ENCODE data around the gene FHAD1.

Gene FHAD1

DNA sequence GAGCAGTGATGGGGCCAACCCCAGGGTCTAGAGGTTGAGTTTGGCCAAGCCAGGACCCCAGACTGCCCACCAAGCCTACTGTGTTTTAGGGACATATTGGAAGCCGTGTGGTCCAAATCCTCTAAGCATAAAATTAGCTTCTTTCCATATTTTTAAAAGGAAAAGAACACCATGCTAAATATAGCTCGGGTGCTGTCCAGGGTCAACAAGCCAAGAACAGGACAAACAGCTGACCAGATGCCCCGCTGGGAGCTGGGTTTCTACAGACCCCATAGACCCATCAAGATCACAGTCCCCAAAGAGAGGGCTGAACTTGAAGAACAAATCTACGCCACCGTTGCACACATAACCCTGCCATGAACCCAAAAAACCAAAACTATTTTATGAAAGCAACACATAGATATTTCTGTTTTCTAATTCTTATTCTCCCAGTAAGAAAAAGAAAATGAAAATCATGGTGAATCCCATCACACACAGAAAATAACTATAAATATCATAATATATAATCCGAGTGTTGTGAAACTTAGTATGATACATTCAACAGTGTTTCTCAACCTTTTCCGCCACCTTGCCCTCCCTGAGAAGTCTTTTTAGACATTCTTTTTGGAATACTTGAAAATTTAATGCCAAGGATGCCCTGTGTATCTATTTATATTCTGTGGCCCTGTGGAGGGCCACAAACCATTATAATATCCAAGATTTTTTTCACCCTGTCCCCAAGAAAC lies 36.2 kb upstream of the FHAD1 start:
- Histone ChIP-seq H3K27ac (ENCODE audit: low read depth, low read length) (no peak overlapping the region), H3K4me1 (ENCODE audit: insufficient read depth, low read length) (peaks cover 61% of the 10 kb centered on the region)

DNA sequence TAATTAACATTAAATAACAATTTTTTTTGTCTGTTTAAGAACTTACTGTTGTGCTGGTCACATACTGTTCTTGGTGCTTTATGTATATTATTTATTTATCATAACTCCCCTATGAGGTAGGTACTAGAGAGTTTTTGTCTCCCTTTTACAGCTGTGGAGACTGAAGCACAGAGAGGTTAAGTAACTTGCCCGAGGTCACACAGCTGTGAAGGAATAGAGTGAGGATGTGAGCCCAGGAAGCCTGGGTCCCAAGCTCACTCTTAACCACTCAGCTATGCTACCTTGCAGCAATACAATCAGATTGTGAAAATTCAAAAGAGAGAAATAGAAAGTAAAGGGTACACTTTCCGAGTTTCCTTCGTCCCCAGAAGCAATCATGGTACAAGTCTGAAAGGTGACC lies 35.6 kb upstream of the FHAD1 start:
- Histone ChIP-seq H3K27ac (ENCODE audit: low read depth, low read length) (no peak overlapping the region), H3K9ac (ENCODE audit: low read length) (no peak overlapping the region), H3K9me3 (ENCODE audit: low read length) (no peaks in the 10 kb centered on the region), H3K36me3 (ENCODE audit: insufficient read depth, low read length) (no peaks in the 10 kb centered on the region), H3K27me3 (ENCODE audit: control insufficient read depth in 1 of 2, insufficient read depth in 2 of 2, low read length in 2 of 2) (no peaks in the 10 kb centered on the region), H3K4me1 (ENCODE audit: insufficient read depth, low read length) (peaks cover 54% of the 10 kb centered on the region), H3K4me3 (ENCODE audit: low read depth in 1 of 2, low read length in 2 of 2) (no peak overlapping the region)

More for the DNA sequence above, 36.2 kb upstream of the FHAD1 start:
- Histone ChIP-seq H3K9ac (ENCODE audit: low read length) (no peak overlapping the region), H3K36me3 (ENCODE audit: insufficient read depth, low read length) (no peaks in the 10 kb centered on the region), H3K27me3 (ENCODE audit: control insufficient read depth in 1 of 2, insufficient read depth in 2 of 2, low read length in 2 of 2) (no peaks in the 10 kb centered on the region), H3K4me3 (ENCODE audit: low read depth in 1 of 2, low read length in 2 of 2) (no peak overlapping the region), H3K9me3 (ENCODE audit: low read length) (no peaks in the 10 kb centered on the region)

DNA sequence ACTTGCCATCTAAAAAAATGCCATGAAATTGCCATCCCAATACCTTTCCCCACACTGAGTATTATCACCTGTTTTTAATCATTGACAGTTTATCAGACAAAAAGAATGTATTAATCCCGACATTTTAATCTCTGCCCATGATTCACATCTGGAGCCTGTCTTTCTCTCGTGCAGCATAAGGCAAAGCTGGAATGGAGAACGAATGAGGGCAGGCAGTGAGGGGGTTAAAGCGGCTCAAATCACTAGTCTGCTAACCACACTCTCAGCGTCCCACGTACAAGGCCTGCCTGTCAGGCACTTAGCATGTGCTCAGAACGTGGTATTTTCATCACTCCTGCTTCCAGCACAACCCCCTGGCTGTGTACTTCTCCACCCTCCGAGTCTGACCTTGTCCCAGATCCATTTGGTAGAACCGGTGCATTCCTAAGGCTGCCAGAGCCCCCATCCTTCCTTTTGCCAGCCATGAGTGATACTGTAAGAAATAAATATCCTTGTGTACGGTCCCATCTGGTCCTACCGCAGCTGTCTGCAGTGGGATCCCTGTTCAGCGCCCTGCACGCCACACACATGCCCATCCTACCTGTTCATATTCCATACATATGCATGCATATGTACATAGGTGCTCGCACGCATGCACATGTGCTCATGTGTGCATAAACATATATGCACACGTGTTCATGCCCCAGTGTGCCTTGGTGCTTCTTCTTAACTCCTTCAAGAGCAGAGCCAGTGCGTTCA lies 34.6 kb upstream of the FHAD1 start:
- Histone ChIP-seq H3K36me3 (ENCODE audit: insufficient read depth, low read length) (no peaks in the 10 kb centered on the region), H3K27me3 (ENCODE audit: control insufficient read depth in 1 of 2, insufficient read depth in 2 of 2, low read length in 2 of 2) (no peaks in the 10 kb centered on the region), H3K27ac (ENCODE audit: low read depth, low read length) (peak overlapping the region; percentile 17), H3K9me3 (ENCODE audit: low read length) (no peaks in the 10 kb centered on the region), H3K4me1 (ENCODE audit: insufficient read depth, low read length) (peaks cover 45% of the 10 kb centered on the region), H3K9ac (ENCODE audit: low read length) (no peak overlapping the region), H3K4me3 (ENCODE audit: low read depth in 1 of 2, low read length in 2 of 2) (no peak overlapping the region)

DNA sequence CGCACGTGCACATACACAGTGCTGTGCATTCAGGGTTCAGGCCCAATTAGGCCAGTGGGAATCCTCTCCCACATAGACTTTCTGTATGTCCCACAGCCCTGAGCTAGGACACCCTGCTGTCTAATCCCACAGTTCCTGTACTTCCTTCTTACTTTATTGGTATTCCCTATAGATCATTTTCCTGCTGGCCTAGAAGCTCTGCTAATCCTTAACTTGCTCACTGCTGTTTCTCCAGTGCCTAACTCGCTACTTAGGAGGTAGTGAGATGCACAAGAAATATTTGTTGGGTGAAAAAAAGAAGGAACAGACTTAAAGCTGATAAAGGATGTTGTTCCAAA lies 34.1 kb upstream of the FHAD1 start:
- Histone ChIP-seq H3K27me3 (ENCODE audit: control insufficient read depth in 1 of 2, insufficient read depth in 2 of 2, low read length in 2 of 2) (no peaks in the 10 kb centered on the region), H3K4me3 (ENCODE audit: low read depth in 1 of 2, low read length in 2 of 2) (no peak overlapping the region), H3K4me1 (ENCODE audit: insufficient read depth, low read length) (peaks cover 39% of the 10 kb centered on the region), H3K9me3 (ENCODE audit: low read length) (no peaks in the 10 kb centered on the region), H3K36me3 (ENCODE audit: insufficient read depth, low read length) (no peaks in the 10 kb centered on the region), H3K27ac (ENCODE audit: low read depth, low read length) (peak overlapping the region; percentile 75), H3K9ac (ENCODE audit: low read length) (peak overlapping the region; percentile 0)

DNA sequence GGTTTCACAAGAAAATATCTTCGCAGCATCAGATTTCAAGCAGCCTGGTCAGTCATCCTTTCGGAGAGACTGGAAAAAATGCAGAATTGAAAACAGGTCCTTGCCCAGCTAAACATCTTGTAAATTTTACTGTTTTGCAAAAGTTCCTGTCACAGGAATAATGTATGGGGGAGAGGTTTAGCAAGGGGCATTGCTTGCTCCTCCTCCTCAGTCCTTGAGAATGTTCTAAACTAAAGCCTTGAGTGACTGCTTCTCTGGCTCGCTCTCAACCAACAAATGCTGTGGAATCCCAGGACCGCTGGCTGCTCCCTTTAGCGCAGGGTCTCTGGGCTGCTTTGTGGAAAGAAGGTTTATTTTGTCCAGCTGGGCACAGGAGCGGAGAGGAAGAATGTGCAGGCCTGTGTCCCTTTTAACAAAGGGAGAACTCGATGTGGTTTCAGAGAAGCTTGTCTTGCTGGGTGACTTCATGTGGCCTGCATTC lies 33.6 kb upstream of the FHAD1 start:
- Histone ChIP-seq H3K9ac (ENCODE audit: low read length) (peak overlapping the region; percentile 0), H3K4me3 (ENCODE audit: low read depth in 1 of 2, low read length in 2 of 2) (no peak overlapping the region), H3K27me3 (ENCODE audit: control insufficient read depth in 1 of 2, insufficient read depth in 2 of 2, low read length in 2 of 2) (no peaks in the 10 kb centered on the region), H3K4me1 (ENCODE audit: insufficient read depth, low read length) (peaks cover 35% of the 10 kb centered on the region), H3K36me3 (ENCODE audit: insufficient read depth, low read length) (no peaks in the 10 kb centered on the region), H3K27ac (ENCODE audit: low read depth, low read length) (peak overlapping the region; percentile 75), H3K9me3 (ENCODE audit: low read length) (no peaks in the 10 kb centered on the region)

DNA sequence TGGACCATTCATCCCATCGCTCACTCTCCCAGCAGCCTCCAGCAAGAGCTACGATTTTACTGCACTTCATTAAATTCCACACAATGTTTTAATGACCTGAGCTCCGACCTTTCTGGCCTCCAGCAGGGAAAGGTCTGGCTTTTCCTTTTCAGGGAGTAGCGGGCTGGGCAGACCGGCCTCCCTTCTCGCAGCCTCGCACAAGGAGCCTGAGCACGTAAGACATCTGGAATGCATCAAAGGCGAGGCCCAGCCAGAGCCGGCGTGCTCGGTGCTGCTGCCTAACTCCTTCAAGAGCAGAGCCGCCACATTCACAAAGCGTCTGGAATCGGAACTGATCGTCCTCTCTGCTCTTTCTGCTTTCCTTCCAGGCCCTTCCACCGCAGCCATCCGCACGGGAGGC lies 32.5 kb upstream of the FHAD1 start:
- Histone ChIP-seq H3K27me3 (ENCODE audit: control insufficient read depth in 1 of 2, insufficient read depth in 2 of 2, low read length in 2 of 2) (no peaks in the 10 kb centered on the region), H3K36me3 (ENCODE audit: insufficient read depth, low read length) (peaks cover 8% of the 10 kb centered on the region), H3K9ac (ENCODE audit: low read length) (no peak overlapping the region), H3K4me1 (ENCODE audit: insufficient read depth, low read length) (peaks cover 35% of the 10 kb centered on the region), H3K4me3 (ENCODE audit: low read depth in 1 of 2, low read length in 2 of 2) (peak overlapping the region in 1 of 2 donors; percentile 24), H3K9me3 (ENCODE audit: low read length) (no peaks in the 10 kb centered on the region), H3K27ac (ENCODE audit: low read depth, low read length) (peak overlapping the region; percentile 67)

DNA sequence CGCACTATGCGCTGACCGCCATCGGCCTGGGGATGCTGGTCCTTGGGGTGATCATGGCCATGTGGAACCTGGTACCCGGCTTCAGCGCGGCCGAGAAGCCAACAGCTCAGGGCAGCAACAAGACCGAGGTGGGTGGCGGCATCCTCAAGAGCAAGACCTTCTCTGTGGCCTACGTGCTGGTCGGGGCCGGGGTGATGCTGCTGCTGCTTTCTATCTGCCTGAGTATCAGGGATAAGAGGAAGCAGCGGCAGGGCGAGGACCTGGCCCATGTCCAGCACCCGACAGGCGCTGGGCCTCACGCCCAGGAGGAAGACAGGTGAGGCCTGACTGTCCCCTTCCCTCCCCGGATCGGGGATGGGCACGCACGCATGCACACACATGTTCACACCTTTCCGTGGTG lies 31.9 kb upstream of the FHAD1 start:
- H3K27me3 ChIP-seq (ENCODE audit: control insufficient read depth in 1 of 2, insufficient read depth in 2 of 2, low read length in 2 of 2) = no peaks in the 10 kb centered on the region
- no peak overlapping the region for H3K9ac ChIP-seq (ENCODE audit: low read length)
- peak overlapping the region; percentile 67 for H3K27ac ChIP-seq (ENCODE audit: low read depth, low read length)
- H3K4me3 ChIP-seq (ENCODE audit: low read depth in 1 of 2, low read length in 2 of 2) = peak overlapping the region in 1 of 2 donors; percentile 24
- peaks cover 35% of the 10 kb centered on the region for H3K4me1 ChIP-seq (ENCODE audit: insufficient read depth, low read length)
- H3K9me3 ChIP-seq (ENCODE audit: low read length) = no peaks in the 10 kb centered on the region
- peaks cover 13% of the 10 kb centered on the region for H3K36me3 ChIP-seq (ENCODE audit: insufficient read depth, low read length)

DNA sequence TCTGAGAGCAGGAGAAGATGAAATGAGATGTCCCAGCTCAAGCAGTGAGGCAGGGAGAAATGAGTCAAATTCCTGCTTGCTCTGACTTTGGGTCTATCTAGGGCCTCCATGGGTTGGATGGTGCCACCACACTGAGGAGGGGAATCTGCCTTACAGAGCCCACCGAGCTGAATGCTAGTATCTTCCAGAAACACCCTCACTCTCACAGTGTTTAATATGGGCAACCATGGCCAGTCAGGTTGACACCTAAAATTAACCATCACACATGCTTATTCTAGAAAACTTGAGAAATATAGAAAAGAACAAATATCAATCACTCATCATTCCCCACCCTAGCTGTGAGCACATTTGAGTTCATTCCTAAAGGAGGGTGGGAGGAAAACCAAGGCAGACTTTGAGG lies 29.4 kb upstream of the FHAD1 start:
- Histone ChIP-seq H3K27ac (ENCODE audit: low read depth, low read length) (no peak overlapping the region), H3K36me3 (ENCODE audit: insufficient read depth, low read length) (peaks cover 21% of the 10 kb centered on the region), H3K27me3 (ENCODE audit: control insufficient read depth in 1 of 2, insufficient read depth in 2 of 2, low read length in 2 of 2) (no peaks in the 10 kb centered on the region), H3K4me3 (ENCODE audit: low read depth in 1 of 2, low read length in 2 of 2) (no peak overlapping the region), H3K9ac (ENCODE audit: low read length) (no peak overlapping the region), H3K9me3 (ENCODE audit: low read length) (no peaks in the 10 kb centered on the region), H3K4me1 (ENCODE audit: insufficient read depth, low read length) (peaks cover 27% of the 10 kb centered on the region)

DNA sequence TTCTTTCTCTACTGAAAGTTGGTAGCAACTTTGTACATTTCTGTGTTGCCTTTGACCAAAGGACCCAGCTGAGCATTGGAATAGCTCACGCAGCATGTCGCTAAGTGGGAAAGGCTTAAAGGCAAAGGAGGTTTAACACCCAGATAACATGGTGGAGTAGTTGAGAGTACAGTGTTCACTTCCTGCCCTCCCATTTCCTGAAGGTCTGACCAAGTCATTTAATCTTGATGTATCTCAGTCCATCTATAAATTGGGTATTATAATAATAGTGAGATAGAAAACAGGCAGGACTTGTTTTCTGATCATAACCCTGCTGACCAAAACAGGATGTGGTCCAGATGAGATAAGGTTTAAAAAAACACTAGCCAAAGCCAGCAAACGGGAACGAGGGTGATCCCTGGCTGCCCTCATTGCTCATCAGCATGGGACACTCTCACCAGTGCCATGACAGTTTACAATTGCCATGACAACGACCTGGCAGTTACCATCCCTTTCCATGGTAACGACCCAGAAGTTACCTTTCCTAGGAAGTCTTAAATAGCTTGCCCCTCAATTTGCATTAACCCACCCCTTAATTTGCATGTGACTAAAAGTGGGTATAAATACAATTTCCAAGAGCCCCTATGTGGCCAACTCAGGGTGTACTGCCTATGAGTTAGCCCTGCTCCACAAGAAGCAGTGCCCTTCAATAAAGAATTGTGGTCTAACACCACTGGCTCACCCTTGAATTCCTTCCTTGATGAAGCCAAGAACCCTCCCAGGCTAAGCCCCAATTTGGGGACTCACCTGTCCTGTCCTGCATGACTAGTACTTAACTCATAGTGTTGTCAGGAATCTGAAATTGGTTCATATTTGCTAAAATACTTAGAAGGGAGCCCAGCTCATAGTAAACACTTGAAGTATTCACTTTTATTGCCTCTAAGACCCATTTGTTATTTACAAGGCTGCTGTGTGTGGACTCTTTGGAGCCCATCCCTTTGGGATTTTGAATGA lies 28.4 kb upstream of the FHAD1 start:
- H3K27ac ChIP-seq (ENCODE audit: low read depth, low read length) = no peak overlapping the region
- H3K36me3 ChIP-seq (ENCODE audit: insufficient read depth, low read length) = peaks cover 21% of the 10 kb centered on the region
- H3K4me1 ChIP-seq (ENCODE audit: insufficient read depth, low read length) = peaks cover 18% of the 10 kb centered on the region
- no peak overlapping the region for H3K9ac ChIP-seq (ENCODE audit: low read length)
- no peaks in the 10 kb centered on the region for H3K27me3 ChIP-seq (ENCODE audit: control insufficient read depth in 1 of 2, insufficient read depth in 2 of 2, low read length in 2 of 2)
- no peaks in the 10 kb centered on the region for H3K9me3 ChIP-seq (ENCODE audit: low read length)
- no peak overlapping the region for H3K4me3 ChIP-seq (ENCODE audit: low read depth in 1 of 2, low read length in 2 of 2)

DNA sequence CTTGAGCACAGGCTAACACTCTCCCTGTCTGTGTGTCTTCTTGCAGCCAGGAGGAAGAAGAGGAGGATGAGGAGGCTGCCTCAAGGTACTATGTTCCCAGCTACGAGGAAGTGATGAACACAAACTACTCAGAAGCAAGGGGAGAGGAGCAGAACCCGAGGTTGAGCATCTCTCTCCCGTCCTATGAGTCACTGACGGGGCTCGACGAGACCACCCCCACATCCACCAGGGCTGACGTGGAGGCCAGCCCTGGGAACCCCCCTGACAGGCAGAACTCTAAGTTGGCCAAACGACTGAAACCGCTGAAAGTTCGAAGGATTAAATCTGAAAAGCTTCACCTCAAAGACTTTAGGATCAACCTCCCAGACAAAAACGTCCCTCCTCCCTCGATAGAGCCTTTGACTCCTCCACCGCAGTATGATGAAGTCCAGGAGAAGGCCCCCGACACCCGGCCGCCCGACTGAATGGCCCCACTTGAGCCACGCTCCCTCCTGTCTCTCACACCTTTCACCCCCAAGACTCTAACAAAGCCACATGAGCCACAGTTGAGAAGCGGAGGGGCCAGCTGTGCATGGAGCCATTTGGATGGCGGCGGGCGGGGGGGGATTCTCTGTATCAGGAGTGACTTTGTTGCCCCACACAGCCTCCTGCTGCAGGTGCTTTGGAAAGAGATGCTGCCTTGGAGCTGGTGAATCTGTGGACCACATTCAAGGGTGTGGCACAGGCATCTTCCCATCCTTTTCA lies 27.6 kb upstream of the FHAD1 start:
- Histone ChIP-seq H3K9ac (ENCODE audit: low read length) (no peak overlapping the region), H3K27ac (ENCODE audit: low read depth, low read length) (no peak overlapping the region), H3K4me1 (ENCODE audit: insufficient read depth, low read length) (peaks cover 9% of the 10 kb centered on the region)

More for the DNA sequence above, 27.6 kb upstream of the FHAD1 start:
- H3K36me3 ChIP-seq (ENCODE audit: insufficient read depth, low read length) = peaks cover 21% of the 10 kb centered on the region
- H3K27me3 ChIP-seq (ENCODE audit: control insufficient read depth in 1 of 2, insufficient read depth in 2 of 2, low read length in 2 of 2) = no peaks in the 10 kb centered on the region
- H3K4me3 ChIP-seq (ENCODE audit: low read depth in 1 of 2, low read length in 2 of 2) = no peak overlapping the region
- no peaks in the 10 kb centered on the region for H3K9me3 ChIP-seq (ENCODE audit: low read length)
